ENCODE data around the gene FAM83F. TPM values are rescaled to one million over a fixed set of nuclear protein-coding genes. Genes with fewer than 3 reads are reported as not detected.

Gene FAM83F
- total and polyA plus RNA-seq, 2 donors (not counting 1 experiment from before 2014, with no cell fraction given), result not detected

DNA sequence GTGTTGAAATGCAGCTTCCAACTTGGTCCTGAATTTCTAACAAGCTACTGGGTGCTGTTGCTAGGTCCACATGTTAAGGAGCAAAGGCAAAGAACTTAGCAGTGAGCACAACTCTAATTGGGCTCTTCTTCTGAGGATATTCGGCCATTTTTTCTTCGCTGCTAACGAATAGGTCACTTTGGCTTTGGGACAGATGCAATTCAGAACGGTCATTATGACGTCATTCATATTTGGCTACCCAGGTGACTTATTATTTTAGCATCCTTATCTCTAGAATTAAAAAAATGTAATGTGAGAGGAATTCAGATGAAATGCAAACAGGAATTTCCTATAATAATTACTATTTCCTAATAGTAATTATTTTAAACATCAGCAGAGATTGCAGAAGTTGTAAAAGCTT is 20.7 kb upstream of the FAM83F start:
- no peaks in the 10 kb centered on the region for H4K20me1 ChIP-seq (ENCODE audit: control insufficient read depth, extremely low read depth, insufficient read depth, low read length)
- H3K27ac ChIP-seq (ENCODE audit: insufficient read depth, low read length), result no peak overlapping the region
- H3K4me2 ChIP-seq (ENCODE audit: extremely low read depth, insufficient read depth, low read length), result no peak overlapping the region
- no peaks in the 10 kb centered on the region for H3K36me3 ChIP-seq (ENCODE audit: control insufficient read depth, insufficient read depth, low read length)
- no peak overlapping the region for H3K9ac ChIP-seq (ENCODE audit: insufficient read depth, low read length)
- no peak for DNase-seq (ENCODE audit: low read depth in 2 of 2)
- TF ChIP-seq, protein P1, sequence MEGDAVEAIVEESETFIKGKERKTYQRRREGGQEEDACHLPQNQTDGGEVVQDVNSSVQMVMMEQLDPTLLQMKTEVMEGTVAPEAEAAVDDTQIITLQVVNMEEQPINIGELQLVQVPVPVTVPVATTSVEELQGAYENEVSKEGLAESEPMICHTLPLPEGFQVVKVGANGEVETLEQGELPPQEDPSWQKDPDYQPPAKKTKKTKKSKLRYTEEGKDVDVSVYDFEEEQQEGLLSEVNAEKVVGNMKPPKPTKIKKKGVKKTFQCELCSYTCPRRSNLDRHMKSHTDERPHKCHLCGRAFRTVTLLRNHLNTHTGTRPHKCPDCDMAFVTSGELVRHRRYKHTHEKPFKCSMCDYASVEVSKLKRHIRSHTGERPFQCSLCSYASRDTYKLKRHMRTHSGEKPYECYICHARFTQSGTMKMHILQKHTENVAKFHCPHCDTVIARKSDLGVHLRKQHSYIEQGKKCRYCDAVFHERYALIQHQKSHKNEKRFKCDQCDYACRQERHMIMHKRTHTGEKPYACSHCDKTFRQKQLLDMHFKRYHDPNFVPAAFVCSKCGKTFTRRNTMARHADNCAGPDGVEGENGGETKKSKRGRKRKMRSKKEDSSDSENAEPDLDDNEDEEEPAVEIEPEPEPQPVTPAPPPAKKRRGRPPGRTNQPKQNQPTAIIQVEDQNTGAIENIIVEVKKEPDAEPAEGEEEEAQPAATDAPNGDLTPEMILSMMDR (conservative IDR thresholded peaks at IDR 0.05 in 1 of 2, IDR thresholded peaks at IDR 0.05 in 1 of 2; ENCODE audit: low read depth in 1 of 2, low read length in 2 of 2), result no peak
- no peak for TF ChIP-seq EZH2 (IDR thresholded peaks at IDR 0.05; ENCODE audit: low read length, missing control alignments)
- H3K4me3 ChIP-seq (replicated peaks in 1 of 4; ENCODE audit: control extremely low read depth in 1 of 4, insufficient read depth in 1 of 4, low read depth in 3 of 4, low read length in 4 of 4), result no peak overlapping the region
- no peaks in the 10 kb centered on the region for H3K79me2 ChIP-seq (ENCODE audit: control insufficient read depth, insufficient read depth, low read length)
- H3K4me1 ChIP-seq (ENCODE audit: control insufficient read depth, extremely low read depth, insufficient read depth, low read length), result no peaks in the 10 kb centered on the region
- no peaks in the 10 kb centered on the region for H3K9me3 ChIP-seq (ENCODE audit: control insufficient read depth, insufficient read depth, low read depth, low read length)
- H3K27me3 ChIP-seq (ENCODE audit: control insufficient read depth, insufficient read depth, low read length), result peaks cover 7% of the 10 kb centered on the region
- no peak overlapping the region for H2AFZ ChIP-seq (ENCODE audit: low read length)

DNA sequence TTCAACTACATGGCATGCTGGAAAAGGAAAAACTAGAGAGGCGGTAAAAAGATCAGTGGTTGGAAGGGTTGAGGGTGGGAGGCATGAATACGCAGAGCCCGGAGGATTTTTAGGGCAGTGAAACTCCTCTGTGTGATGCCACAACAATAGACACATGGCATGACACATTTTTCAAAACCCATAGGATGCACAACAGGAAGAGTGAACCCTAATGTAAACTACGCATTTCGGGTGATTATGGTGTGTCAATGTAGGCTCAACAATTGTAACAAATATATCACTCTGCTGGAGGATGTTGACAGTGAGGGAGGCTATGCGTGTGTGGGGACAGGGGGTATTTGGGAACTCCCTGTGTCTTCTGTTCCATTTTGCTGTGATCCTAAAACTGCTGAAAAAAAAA is 15.7 kb upstream of the FAM83F start:
- no peak overlapping the region for H3K9ac ChIP-seq (ENCODE audit: insufficient read depth, low read length)
- no peak for DNase-seq (ENCODE audit: low read depth in 2 of 2)
- no peak overlapping the region for H2AFZ ChIP-seq (ENCODE audit: low read length)
- no peaks in the 10 kb centered on the region for H3K79me2 ChIP-seq (ENCODE audit: control insufficient read depth, insufficient read depth, low read length)
- H4K20me1 ChIP-seq (ENCODE audit: control insufficient read depth, extremely low read depth, insufficient read depth, low read length), result no peaks in the 10 kb centered on the region
- H3K4me3 ChIP-seq (replicated peaks in 1 of 4; ENCODE audit: control extremely low read depth in 1 of 4, insufficient read depth in 1 of 4, low read depth in 3 of 4, low read length in 4 of 4), result no peak overlapping the region
- H3K36me3 ChIP-seq (ENCODE audit: control insufficient read depth, insufficient read depth, low read length), result no peaks in the 10 kb centered on the region
- no peak overlapping the region for H3K27ac ChIP-seq (ENCODE audit: insufficient read depth, low read length)
- TF ChIP-seq, protein P1 (conservative IDR thresholded peaks at IDR 0.05 in 1 of 2, IDR thresholded peaks at IDR 0.05 in 1 of 2; ENCODE audit: low read depth in 1 of 2, low read length in 2 of 2), result no peak
- H3K27me3 ChIP-seq (ENCODE audit: control insufficient read depth, insufficient read depth, low read length), result peaks cover 7% of the 10 kb centered on the region
- no peak overlapping the region for H3K4me2 ChIP-seq (ENCODE audit: extremely low read depth, insufficient read depth, low read length)
- H3K9me3 ChIP-seq (ENCODE audit: control insufficient read depth, insufficient read depth, low read depth, low read length), result no peaks in the 10 kb centered on the region
- no peaks in the 10 kb centered on the region for H3K4me1 ChIP-seq (ENCODE audit: control insufficient read depth, extremely low read depth, insufficient read depth, low read length)

DNA sequence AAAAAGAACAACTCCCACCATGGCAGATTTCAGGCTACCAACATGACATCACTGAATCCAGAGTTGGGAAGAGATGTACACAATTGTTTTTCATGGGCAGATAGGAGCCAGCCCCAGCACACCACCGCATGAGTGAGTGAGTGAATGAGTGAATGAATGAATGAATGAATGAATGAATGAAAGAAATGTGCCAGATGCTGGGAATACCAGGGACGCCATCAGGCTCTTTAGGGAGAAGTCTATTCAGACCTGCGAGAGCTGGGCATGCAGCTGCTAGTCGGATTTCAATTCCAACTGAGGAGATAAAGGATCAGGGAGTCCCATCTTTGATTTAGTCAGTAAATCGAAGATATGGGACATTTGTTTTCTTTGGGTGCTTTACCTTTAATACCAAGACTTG is 15.3 kb upstream of the FAM83F start:
- no peak for DNase-seq (ENCODE audit: low read depth in 2 of 2)
- Histone ChIP-seq H3K4me1 (ENCODE audit: control insufficient read depth, extremely low read depth, insufficient read depth, low read length) (no peaks in the 10 kb centered on the region), H2AFZ (ENCODE audit: low read length) (no peak overlapping the region), H3K27ac (ENCODE audit: insufficient read depth, low read length) (no peak overlapping the region), H3K9ac (ENCODE audit: insufficient read depth, low read length) (no peak overlapping the region), H4K20me1 (ENCODE audit: control insufficient read depth, extremely low read depth, insufficient read depth, low read length) (no peaks in the 10 kb centered on the region), H3K4me3 (replicated peaks in 1 of 4; ENCODE audit: control extremely low read depth in 1 of 4, insufficient read depth in 1 of 4, low read depth in 3 of 4, low read length in 4 of 4) (no peak overlapping the region), H3K4me2 (ENCODE audit: extremely low read depth, insufficient read depth, low read length) (no peak overlapping the region), H3K27me3 (ENCODE audit: control insufficient read depth, insufficient read depth, low read length) (peaks cover 5% of the 10 kb centered on the region), H3K9me3 (ENCODE audit: control insufficient read depth, insufficient read depth, low read depth, low read length) (no peaks in the 10 kb centered on the region), H3K36me3 (ENCODE audit: control insufficient read depth, insufficient read depth, low read length) (no peaks in the 10 kb centered on the region), H3K79me2 (ENCODE audit: control insufficient read depth, insufficient read depth, low read length) (no peaks in the 10 kb centered on the region)
- TF ChIP-seq EZH2 (IDR thresholded peaks at IDR 0.05; ENCODE audit: low read length, missing control alignments), result no peak
- TF ChIP-seq, protein P1 (conservative IDR thresholded peaks at IDR 0.05 in 1 of 2, IDR thresholded peaks at IDR 0.05 in 1 of 2; ENCODE audit: low read depth in 1 of 2, low read length in 2 of 2), result no peak
